Sigmoid colon (tissue), 4 donors: ENCODE results near the gene HUWE1.

Experiments
- CTCF ChIP-seq, 4 experiments: fragments of 450-650 bp in 3 of 4; fragments of 200-600 bp in 1 of 4; IDR thresholded peaks; one replicate each; pipeline ENCODE4 v1.5.1; 2016 to 2019; ENCODE audit warnings: antibody characterized with exemption in 4 of 4, mild to moderate bottlenecking in 3 of 4, moderate library complexity in 2 of 4
- EP300 ChIP-seq, 4 donors: sonication (generic); formaldehyde crosslinking; IDR thresholded peaks; one replicate each; pipeline ENCODE4 v1.6.1; 2017; ENCODE audit warnings: antibody characterized with exemption in 4 of 4
- POLR2A ChIP-seq, 2 donors: fragments of 450-650 bp; IDR thresholded peaks; one replicate each; pipeline ENCODE4 v1.6.1; 2016; ENCODE audit warnings: antibody characterized with exemption in 2 of 2, mild to moderate bottlenecking in 2 of 2, moderate library complexity in 2 of 2
- POLR2AphosphoS5 ChIP-seq, 4 donors: sonication (generic); formaldehyde crosslinking; IDR thresholded peaks; one replicate each; pipeline ENCODE4 v1.6.1; 2017; ENCODE audit warnings: antibody characterized with exemption in 4 of 4

- TF ChIP-seq EP300 (IDR thresholded peaks at IDR 0.05) (no peak), CTCF (IDR thresholded peaks at IDR 0.05) (no peak), POLR2A (IDR thresholded peaks at IDR 0.05) (no peak), POLR2AphosphoS5 (IDR thresholded peaks at IDR 0.05) (no peak)
Observed at GRCh38 chrX:53556868-53557267, 129.7 kb downstream of the HUWE1 start.
